ENCODE measurements around the gene BTBD6. TPM values are rescaled to one million over a fixed set of nuclear protein-coding genes. Genes with fewer than 3 reads are reported as not detected.
A peak's percentile ranks its signal among the peaks of the same experiment; 100 is the strongest.

BTBD6 gene
- total and polyA plus RNA-seq, 12 donors = 28.1 to 58.2 (median 32.7) TPM

DNA sequence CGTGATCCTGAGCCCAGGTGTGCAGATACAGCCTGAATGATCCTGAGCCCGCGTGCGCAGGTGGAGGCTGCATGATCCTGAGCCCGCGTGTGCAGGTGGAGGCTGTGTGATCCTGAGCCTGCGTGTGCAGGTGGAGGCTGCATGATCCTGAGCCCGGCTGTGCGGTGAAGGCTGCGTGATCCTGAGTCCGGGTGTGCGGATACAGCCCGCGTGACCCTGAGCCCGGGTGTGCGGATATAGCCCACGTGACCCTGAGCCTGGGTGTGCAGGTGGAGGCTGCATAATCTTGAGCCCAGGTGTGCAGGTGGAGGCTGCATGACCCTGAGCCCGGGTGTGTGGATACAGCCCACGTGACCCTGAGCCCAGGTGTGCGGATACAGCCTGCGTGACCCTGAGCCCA is 32.2 kb downstream of the BTBD6 start:
- WGBS, 2 donors = 96 to 97% methylated on average over 21 of the region's 21 CpGs
- H3K27ac ChIP-seq = no peak overlapping the region
- H3K9me3 ChIP-seq = no peaks in the 10 kb centered on the region
- no peak overlapping the region for H3K4me3 ChIP-seq
- no peak for DNase-seq
- TF ChIP-seq, protein P1, sequence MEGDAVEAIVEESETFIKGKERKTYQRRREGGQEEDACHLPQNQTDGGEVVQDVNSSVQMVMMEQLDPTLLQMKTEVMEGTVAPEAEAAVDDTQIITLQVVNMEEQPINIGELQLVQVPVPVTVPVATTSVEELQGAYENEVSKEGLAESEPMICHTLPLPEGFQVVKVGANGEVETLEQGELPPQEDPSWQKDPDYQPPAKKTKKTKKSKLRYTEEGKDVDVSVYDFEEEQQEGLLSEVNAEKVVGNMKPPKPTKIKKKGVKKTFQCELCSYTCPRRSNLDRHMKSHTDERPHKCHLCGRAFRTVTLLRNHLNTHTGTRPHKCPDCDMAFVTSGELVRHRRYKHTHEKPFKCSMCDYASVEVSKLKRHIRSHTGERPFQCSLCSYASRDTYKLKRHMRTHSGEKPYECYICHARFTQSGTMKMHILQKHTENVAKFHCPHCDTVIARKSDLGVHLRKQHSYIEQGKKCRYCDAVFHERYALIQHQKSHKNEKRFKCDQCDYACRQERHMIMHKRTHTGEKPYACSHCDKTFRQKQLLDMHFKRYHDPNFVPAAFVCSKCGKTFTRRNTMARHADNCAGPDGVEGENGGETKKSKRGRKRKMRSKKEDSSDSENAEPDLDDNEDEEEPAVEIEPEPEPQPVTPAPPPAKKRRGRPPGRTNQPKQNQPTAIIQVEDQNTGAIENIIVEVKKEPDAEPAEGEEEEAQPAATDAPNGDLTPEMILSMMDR (IDR thresholded peaks at IDR 0.05) = no peak
- H3K27me3 ChIP-seq = no peaks in the 10 kb centered on the region
- peak in 1 of 8 donors; percentile 13 for ATAC-seq
- H3K36me3 ChIP-seq = peaks cover 0 to 20% (median 0%) of the 10 kb centered on the region in 9 donors
- H3K4me1 ChIP-seq = peaks cover 0 to 20% (median 14%) of the 10 kb centered on the region in 9 donors
- intact Hi-C loops (cut with DNase I) = loop anchor here in 7 of 10 donors (2.0 to 10.0 kb wide), 7 partner anchors 72 to 190 kb away; no protein-coding TSS in a partner anchor

DNA sequence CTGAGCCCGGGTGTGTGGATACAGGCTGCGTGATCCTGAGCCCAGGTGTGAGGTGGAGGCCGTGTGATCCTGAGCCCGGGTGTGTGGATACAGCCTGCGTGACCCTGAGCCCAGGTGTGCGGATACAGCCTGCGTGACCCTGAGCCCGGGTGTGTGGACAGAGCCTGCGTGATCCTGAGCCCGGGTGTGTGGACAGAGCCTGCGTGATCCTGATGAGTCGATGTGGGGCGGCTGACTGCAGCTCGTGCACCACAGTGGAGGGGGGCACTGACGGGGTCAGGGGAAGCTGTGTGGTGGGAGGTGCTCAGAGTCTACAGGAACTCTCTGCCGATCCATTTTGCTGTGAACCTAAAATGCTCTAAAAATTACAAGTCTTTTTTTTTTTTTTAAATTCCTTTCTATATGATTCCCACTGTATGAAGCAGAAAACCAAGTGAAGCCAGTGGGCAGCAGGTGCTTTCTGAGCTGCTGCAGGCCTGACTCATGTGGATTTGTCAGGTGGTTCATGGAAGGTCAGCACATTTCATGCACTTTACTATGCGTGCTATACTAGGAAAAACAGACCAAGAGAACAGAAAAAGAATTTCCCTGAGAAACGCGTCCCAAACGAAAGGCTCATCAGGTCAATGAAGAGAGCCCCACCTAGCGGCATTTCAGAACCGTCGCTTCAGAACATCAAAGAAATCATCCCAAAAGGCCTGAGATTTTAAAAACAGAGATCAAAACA is 33.2 kb downstream of the BTBD6 start:
- Histone ChIP-seq H3K27me3 (no peaks in the 10 kb centered on the region), H3K4me3 (no peak overlapping the region), H3K4me1 (peaks cover 0 to 19% (median 14%) of the 10 kb centered on the region in 9 donors), H3K36me3 (peaks cover 0 to 26% (median 0%) of the 10 kb centered on the region in 9 donors), H3K9me3 (no peaks in the 10 kb centered on the region), H3K27ac (no peak overlapping the region)
- intact Hi-C loops (cut with DNase I) = loop anchor here in 8 of 10 donors (1.0 to 10.0 kb wide), 8 partner anchors 71 to 191 kb away; no protein-coding TSS in a partner anchor
- TF ChIP-seq, protein P1 (IDR thresholded peaks at IDR 0.05) = peak; percentile 13 to 74 (median 59)
- DNase-seq (no peak), ATAC-seq (peak in 2 of 8 donors; percentile 13 to 36)
- 68 to 70% methylated on average over 23 of the region's 23 CpGs for WGBS, 2 donors

DNA sequence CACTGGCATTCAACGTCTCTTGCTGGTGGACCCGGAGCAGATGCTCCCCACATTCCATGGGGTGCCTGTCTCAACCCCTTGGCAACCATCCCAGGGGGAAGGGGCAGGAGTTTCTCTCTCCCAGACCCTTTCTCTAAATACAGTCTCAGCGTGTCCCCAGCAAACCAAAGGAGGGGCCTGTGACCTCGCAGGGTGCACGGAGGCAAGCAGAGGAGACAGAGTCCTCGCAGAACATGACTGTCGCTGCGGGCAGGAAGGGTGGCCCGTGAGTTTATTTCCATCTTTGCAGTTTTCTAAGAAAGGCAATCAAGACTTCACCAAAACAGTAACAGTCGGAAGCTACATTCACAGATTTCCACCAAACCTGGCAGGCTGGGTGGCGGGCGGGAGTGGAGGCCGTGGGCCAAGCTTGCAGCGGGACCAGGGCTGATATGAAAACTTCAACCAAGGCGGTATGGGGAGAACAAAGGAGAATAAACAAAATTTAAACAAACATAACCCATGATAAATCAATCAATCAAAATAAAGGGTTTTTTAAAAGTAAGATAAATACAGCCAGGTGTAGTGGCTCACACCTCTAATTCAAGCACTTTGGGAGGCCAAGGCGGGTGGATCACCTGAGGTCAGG is 33.9 kb downstream of the BTBD6 start:
- intact Hi-C loops (cut with DNase I) = loop anchor here in 7 of 10 donors (1.0 to 10.0 kb wide), 7 partner anchors 70 to 191 kb away; no protein-coding TSS in a partner anchor
- DNase-seq = no peak
- Histone ChIP-seq H3K36me3 (peaks cover 0 to 26% (median 0%) of the 10 kb centered on the region in 9 donors), H3K27ac (no peak overlapping the region), H3K9me3 (no peaks in the 10 kb centered on the region), H3K4me1 (peaks cover 0 to 21% (median 14%) of the 10 kb centered on the region in 9 donors), H3K4me3 (no peak overlapping the region), H3K27me3 (no peaks in the 10 kb centered on the region)
- ATAC-seq = peak in 1 of 8 donors; percentile 14
- TF ChIP-seq, protein P1 (IDR thresholded peaks at IDR 0.05) = peak in 2 of 9 donors; percentile 21 to 23
- 79 to 83% methylated on average over 16 of the region's 16 CpGs for WGBS, 2 donors

DNA sequence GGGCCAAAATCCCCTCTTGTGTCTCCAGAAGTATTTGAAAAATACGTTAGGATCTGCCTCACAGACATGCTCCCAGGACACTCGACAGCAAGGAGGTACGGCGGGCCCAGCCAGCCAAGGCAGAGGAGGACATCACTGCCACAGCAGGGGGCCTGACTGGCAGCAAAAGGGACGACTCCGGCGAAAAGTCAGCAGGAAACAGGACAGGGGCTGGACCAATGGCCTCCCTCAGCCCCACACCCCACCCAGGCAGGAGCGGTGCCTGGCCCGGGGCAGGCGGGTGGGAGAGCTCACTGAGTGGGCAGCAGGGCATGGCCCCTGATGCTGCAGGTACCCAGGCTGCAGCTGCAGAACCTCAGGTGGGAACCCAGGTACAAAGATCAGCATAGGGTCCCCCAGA is 34.7 kb downstream of the BTBD6 start:
- H3K36me3 ChIP-seq = peaks cover 0 to 26% (median 0%) of the 10 kb centered on the region in 9 donors
- no peaks in the 10 kb centered on the region for H3K9me3 ChIP-seq
- no peak for DNase-seq
- TF ChIP-seq, protein P1 (IDR thresholded peaks at IDR 0.05) = no peak
- H3K27ac ChIP-seq = no peak overlapping the region
- H3K27me3 ChIP-seq = no peaks in the 10 kb centered on the region
- WGBS, 2 donors = 80 to 83% methylated on average over 10 of the region's 10 CpGs
- H3K4me3 ChIP-seq = no peak overlapping the region
- peaks cover 0 to 27% (median 14%) of the 10 kb centered on the region in 9 donors for H3K4me1 ChIP-seq
- intact Hi-C loops (cut with DNase I) = loop anchor here in 6 of 10 donors (2.0 to 10.0 kb wide), 6 partner anchors 69 to 192 kb away; no protein-coding TSS in a partner anchor
- ATAC-seq = peak in 1 of 8 donors; percentile 13
